NCI-H446 (cell line): ENCODE data around the gene PITX2.

Experiments used
- DNase-seq, 2 experiments: peaks; one replicate each; lab custom pipeline; 2025; lab: John Stamatoyannopoulos, UW

The PITX2 gene

DNA sequence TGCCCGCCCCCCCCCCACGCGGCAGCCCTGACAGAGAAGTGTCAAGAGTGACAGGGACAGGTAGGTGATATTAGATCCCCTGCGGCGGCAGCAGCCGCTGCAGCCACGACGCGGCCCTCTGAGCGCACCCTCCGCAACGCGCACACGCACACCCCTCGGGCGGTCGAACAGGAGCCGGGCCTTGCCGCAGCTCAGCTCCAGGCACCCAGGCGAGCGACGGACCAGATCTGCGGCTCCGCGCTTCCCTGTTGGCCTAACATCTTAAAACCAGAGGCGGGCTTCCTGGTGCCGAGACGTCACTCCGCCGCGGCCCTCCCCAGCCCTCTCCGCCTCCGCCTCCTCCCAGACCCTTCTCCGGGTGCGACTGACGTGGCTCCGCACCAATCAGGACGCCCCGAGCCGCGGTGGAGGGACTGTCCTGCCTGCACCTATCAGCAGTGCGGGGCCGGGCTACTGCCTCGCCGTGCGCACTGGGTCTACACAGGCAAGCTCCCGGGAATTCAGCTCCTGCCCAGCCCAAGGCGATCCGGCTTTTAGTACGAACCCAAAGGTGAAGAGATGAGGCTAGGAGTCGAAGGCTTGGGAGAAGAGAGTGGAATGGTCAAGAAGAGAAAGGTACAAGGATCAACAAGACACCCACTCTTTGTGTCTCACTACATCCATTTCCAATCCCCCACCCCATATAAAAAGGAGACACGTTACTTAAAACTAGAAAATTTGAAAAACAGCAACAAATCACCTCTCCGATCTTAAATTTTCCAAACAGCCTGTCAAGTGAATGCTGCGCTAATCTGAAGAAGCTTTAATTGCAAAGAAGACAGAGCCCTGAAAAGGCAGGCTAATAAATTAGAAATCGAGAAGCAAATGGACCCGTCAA is at the start of gene PITX2:
PITX2 (minus strand) TSS at position 237 of the 877 bp plus-strand sequence. CDS start 617 bp downstream, outside the sequence.
- no peak for DNase-seq

DNA sequence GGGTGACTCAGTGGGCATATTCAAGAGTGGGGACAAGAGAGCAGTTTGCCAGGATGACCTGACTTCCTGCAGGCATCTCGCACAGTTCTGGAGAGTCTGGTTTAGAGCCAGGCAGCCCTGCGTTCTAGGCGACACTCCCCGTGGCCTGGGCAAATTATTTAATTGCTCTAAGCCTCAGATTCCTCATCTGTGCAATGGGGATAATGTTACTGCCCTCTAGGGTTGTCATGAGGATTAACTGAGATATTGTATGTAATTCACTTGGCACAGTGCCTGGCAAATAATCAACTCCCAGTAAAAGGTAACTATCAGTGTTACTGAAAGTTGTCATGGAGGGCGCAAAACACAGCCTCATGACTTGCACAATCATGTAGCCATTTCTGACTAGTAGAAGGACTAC is 48.8 kb upstream of the PITX2 start:
- DNase-seq: no peak

DNA sequence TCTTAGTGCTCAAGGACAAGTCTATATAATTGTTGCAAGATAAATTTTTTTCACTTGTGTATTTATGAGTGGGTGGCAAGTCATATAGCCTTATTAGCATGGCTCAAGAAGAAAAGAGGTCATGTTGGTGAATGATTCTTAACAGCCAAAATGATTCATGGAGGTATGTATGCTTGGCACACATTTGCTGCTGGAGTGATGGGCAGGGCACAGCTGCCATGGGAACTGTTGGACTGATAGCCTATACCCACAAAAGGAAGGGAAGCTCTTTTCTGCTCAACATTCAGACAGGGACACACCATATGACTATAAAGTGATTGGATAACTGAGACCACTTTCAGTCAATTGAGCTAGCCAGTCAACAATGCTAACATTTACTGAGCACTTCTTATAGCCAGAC is 46.8 kb upstream of the PITX2 start:
- no peak for DNase-seq

DNA sequence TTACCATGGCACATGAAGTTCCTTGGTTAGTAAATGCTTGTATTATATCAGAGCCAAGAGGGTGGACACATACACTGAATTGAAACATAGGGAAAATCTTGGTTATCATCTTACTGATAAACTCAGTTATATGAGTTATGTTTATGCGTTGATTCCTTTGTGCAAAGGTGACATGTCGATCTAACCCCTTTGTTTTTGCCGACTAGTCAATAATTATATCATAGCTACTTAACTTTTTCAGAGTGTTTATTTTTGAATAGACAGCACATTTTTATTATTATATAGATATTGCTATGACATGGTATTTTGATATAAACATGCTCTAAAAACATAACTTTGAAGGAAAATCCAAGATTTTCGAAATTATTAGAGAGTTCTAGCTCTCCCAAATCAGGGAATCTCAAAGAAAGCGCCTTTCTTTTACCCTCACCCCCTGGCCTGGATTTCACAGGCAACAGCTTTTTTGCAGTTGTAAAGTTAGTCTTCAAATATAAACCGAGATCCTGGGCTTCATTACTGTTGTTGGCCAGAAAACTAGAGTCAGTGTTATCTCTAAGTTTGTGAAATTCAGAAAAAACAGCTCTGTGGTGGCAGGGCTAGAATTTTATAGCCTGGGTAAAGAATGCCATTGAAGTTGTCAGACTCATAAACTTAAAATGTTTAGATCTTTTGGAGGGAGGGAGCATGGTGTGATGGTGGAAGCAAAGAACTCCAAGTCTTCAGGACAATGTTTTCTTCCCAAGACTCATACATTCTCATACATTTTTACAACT is 45.8 kb upstream of the PITX2 start:
- no peak for DNase-seq

DNA sequence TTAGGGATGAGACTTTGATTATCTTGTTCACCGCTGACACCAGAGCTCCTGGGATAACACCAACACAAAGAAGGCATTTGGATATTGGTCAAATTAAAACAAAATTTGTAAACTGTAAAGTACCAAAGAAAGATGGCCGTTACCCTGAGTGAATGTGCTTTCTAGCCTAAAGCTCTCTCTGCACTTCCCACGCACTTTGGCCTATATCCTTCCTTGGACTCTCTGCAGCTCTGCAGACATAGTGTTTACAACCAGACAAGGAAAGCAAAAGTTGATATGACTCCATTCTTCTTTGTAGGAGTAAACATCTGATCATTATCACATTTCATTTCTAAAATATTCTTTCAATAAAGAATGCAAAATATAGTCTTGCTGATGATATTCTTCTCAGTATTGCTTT is 44.8 kb upstream of the PITX2 start:
- DNase-seq: no peak

DNA sequence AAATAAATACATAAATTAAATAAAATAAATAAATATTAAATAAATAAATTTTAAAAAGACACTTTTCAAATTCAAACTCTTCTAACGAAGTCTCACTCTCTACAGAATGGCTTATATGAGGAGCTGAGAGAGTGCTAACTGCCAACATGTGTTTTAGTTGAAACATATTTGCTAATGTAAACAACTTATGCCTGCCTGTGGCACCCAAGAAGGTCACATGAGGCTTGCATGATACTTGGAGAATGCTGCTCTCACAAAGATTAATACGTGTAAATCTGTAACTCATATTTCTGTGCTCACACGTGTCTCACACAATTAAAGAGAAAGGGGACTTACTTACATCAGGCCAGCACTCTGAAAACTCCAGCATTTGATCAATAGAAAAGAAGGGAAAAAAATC is 43.2 kb upstream of the PITX2 start:
- no peak for DNase-seq

DNA sequence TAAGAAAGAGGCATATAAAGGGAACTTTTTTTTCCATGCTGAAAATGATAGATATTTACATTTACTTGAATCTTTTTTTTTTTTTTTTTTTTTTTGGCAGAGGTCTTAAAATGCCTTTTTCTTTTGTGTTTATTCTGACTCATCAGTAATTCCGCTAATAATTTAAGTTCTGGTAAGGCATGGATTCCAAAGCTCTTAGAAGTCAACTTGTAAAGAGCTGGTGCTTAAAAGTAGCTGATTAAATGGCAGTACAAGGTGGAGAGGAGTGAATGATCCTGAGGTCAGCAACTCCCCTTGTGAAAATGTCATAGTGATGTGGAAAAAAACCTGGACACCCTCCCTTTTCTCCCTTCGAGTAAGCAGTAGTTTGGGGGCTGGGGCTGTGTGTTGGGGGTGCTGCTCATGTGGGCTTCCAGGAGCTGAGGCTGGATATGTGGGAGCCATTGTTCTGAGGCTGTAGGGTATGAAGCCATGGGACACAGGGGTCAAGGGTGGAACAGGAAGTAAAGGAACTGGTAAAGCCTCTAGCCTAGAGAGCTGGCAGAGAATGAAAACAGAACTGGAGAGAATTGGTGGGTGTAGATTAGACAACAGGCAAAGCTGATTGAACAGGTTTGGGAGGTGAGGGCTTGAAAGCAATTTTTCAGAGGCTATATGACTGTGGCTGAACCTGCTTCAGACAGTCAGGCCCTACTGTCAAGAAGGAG is 41.0 kb upstream of the PITX2 start:
- DNase-seq: no peak

DNA sequence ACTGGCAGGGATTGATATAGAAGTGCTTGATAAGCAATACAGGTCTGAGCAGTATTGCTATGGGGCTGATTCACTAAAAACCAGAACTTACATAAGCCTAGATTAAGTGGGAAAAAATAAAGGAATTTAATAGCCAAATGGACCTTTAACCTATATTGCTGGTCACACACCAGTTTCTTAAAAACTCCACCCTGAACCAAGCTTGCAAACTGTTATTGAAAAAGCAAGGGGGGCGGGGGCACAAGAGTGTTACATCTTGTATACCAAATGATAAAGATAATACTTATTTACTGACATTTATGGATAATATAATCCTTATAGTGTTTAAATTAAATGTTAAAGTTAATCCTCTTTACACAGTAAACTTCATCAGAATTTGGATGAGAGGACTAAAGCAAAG is 40.3 kb upstream of the PITX2 start:
- DNase-seq: no peak

DNA sequence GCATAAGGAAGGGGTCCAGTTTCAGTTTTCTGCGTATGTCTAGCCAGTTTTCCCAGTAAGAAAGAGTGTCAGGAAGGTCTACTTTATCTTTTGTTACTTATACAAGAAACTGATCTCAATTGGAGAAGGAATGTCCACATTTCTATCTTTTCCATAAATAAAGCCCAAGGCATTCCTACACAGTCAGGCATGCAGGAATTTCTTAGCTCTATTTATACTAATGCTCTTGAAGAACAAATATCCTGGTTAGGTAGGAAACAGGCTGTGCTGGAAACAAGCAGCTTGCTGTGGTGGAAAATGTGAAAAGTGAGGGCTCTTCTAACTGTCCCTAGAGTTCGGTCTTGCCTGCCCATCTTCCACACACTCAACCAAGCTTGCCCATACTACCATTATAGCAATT is 37.9 kb upstream of the PITX2 start:
- DNase-seq: no peak

DNA sequence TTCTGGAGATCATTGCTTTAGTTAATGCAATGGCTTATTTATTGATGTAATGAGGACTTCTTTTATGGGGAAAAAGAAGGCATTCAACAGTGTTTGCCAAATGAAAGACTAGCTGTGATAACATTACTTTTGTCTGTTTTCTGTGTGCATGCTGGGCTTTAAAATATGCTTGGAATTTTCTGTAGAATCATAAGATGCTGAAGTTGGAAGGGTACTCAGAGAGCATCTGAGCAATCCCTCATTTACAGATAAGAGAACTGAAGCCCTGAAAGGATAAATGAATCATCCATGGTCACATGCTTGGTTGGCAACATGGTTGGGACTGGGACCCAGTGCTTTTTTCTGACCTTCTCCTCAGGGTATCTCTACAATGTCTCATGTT is 31.4 kb upstream of the PITX2 start:
- DNase-seq: no peak

DNA sequence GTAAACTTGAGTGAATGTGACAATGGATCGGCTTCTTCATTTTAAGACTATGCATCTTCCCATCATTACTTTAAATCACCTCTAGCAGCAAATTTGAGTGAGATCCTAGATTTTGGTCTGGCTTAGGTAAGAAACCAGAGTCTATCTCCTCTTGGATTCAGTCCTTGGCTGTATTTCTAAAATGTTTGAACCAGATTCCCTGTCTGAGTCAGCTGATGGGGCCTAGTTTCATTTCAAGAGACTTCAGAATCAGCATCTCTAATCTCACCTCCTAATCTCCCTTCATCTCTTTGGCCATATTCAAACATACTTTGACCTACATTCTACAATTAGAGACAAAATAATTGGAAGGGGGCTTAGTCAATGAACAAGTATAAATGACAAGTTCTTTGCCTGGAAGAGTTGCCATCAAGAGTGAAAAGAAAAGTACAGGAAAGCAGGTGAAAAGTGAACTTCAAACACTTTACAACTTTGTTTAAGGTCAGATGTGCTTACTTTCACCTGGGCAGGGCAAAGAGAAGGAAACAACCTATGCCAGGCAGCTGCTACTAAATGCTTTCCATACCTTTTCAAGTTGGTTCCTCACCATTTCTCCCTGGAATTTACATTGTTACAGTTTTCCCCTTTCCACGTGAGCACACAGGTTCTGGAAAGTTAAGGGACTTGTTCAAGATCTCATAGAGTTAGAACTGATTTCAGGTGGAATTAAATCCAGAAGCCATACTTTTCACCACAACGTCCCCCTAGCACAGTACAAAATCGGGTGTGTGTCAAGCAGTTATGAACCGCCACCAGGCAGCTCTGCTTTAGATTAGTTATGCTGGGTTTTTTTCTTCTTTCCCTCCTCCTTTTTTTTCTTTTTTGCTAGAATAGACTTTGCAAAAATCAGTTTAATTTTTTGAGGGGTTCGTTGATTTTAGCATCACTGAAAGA is 30.7 kb upstream of the PITX2 start:
- DNase-seq: no peak

DNA sequence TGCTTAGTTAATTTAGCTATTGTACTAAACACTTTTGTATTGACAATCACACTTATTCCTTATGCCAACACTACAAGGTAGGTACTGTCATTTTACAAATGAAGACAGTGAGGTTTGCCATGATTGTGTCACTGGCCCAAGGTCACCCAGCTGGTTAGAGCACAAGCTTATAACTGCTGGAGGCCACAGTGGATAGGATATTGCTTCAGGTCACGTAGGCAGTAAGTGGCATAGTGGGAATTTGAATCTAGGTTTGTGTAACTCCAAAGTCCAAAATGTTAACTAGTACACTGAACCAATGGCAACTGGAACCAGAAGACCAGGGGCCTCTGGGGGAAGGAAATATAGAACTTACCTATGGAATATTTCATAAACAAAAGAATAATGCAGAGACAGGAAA is 21.1 kb upstream of the PITX2 start:
- no peak for DNase-seq

DNA sequence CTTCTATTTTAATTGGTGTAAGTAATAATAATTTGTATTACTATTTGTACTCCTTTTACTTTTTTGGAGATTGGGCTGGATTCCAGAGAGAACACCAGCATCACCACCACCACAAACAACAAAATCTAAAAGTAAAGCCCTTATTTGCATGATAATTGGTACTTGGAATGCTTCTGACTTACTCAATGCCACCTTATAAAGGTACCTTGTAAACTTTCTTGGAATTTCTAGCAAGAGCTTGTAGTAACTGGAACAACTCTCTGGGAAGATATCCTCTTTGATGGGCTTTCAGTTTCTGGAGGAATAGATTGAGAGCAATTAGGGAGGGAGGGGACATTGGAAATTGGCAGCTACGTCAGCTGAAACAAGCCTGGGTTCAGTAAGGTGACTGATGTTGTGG is 20.2 kb upstream of the PITX2 start:
- no peak for DNase-seq

DNA sequence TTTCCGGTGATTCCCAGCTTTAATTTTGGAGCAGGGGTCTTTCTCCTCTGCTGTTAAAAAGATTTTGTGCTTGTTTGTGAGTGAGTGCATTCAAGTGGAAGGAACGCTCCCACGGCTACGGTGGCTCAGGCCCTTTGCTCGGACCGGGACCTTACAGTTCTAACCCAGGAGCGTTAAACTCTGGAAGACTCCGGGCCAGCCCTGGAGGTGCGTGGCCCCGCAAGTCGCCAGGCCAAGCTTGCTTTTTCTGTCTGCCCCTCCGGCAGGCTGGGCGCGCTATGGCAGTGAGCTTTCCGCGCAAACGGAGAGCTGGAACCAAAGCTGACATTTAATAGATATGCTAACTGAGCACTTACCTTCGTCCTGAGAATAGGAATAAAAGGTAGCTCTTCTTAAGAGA is 18.3 kb upstream of the PITX2 start:
- DNase-seq: no peak

DNA sequence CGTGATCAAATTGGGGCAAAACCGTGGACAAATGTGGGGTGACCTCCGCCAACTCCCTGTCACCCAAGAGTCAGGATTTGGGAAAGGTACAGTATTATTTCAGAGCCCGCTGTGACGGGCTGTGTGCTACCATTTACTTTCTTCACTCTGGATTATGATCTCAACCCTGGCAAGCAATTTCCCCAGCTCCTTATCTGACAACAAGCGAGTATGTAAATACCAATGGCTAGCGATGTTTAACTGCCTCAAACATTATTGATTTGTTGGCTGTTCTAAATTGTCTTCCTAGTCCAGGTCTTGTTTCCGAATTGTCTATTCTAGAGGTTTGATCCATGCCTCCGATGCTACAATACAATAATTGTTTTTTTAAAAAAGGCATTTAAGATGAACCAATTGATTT is 17.7 kb upstream of the PITX2 start:
- DNase-seq: no peak

DNA sequence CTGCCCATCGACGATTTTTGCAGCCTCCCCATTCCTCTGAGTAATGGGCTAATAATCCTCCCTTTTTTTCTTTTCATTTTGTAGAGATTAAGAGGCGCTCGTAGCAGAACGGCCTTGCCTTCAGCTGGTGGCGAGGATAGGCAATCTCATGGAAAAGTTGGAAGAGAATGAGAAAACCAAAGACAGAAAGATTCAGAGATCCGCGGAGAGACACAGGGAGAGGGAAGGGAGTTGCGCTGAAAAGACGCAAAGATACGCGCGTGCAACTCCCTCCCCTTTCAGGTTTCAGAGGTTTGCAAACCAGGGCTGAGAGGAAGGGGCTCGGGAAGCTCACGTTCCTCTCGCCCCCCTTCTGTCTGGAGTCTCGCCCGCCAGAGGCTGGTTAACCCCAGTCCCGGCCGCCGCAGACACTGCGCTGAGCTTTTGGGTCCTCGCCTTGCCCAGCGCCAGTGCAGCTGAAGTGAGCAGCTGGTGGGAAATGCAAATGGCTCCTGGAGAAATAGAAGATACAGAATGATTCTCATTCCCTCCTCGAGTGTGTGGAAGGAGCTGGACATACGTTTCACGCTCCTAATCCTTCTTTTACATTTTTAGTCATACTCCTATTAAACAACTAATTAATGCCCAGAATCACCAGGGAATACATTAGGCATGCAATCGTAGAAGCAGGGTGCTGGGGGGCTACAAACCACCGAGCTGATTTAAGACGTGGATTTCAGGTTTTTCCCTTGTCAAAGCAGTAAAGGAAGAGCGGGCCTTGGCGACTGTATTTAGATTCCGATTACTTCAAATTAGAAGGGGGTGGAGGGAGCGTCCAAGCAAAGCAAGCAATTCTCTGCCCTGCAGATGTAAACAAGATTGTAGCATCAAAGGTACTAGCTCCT is 16.6 kb upstream of the PITX2 start:
- no peak for DNase-seq

DNA sequence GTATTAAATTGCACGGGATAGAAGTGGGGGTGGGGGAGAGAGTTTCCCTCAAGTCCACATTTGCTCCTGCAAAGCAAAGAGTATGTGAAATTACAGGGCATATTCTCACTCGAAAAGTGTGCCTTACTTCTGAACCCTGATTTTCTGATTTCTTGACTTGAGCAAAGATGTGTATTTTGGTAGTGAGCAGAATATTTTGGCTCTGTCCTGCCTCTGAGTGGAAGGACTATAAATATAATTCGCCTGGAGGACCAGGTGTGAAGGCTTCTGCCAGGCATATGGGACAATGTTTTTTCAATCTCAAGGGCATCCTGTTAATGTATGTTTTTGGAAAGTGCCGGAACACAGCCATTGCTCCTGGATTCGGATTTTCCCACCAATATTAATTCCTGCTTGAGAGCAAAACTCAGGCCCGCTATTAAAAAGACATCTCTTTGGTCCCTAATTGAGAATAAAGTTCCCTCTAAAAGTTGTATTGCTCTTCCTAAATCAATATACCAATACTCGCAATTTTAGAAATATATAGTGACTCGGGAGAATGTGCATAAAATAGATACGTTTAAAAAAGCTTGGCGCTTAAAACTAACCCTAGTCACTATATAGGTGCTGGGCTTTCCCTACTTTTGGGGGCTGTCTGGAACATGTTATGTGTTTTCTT is 15.3 kb upstream of the PITX2 start:
- no peak for DNase-seq

DNA sequence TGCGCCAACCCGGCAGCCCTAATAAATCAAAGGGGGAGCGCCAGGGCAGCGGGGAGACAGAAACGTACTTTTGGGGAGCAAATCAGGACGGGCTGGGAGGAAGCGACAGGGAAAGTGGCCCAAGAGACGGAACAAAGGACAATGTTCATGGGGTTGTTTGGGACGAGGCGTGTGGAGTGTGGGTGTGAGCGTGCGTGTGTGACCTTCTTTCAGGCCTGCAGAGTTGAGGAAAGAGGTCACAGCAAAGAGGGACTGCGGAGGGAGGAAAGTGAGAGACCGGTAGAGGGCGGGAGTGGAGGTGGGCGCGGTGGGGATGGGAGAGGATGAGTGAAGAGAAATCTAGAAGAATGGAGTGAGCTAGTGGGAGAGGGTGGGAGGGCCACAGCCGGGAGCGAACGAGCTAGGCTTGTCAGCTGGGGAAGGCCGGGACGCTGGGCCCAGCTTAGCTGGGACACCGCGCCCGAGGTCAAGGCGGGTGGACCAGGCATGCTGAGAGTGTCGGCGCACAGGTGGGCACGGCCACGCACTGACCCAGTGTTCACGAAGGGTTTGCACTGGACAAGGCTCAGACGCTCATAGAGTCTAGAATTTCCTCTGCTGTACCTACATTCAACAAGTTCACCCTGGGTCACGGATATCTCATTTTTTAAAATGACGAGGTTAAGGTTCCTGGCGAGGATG is 14.7 kb upstream of the PITX2 start:
- no peak for DNase-seq

DNA sequence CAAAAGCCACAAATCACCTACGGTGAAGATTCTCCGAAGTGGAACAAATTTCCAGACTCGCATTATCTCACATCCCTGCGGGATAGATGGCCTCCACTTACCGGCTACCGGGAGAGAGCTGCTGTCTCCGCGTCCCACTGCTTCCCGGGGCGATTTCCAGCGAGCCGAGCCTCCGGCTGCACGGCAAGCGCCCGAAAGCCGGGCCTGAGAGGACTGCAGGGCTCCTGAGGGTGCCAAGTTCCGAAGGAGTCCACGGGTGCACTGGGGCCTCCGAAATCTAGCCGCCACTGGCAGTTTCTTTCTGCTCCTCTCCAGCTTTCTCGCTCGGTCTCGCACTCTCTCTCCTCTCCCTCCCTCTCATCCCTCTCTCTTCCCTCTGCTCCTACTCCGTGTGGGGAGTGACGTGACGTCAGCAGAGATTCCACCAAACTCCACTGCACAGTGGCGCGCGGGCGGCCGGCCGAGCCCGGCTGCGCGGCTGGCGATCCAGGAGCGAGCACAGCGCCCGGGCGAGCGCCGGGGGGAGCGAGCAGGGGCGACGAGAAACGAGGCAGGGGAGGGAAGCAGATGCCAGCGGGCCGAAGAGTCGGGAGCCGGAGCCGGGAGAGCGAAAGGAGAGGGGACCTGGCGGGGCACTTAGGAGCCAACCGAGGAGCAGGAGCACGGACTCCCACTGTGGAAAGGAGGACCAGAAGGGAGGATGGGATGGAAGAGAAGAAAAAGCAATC is 14.0 kb upstream of the PITX2 start:
- DNase-seq: no peak
